A673 (cell line): Measurements from ENCODE around the gene BCAS4.

Experiments
- CTCF ChIP-seq: fragments of 300-800, 200-600 bp; sonication (generic); conservative IDR thresholded peaks from 2 replicates; pipeline ENCODE4 v1.5.1; 2017; ENCODE audit warnings: low read depth, mild to moderate bottlenecking, antibody characterized with exemption, low read length, moderate library complexity, mixed read lengths
- EZH2 ChIP-seq: fragments of 200-600 bp; sonication (generic); IDR thresholded peaks from 2 replicates; pipeline ENCODE4 v1.6.1; 2017; ENCODE audit warnings: borderline replicate concordance, low read depth, mild to moderate bottlenecking, mixed read lengths, antibody characterized with exemption, low read length; ENCODE audit not compliant: poor library complexity, severe bottlenecking

DNA sequence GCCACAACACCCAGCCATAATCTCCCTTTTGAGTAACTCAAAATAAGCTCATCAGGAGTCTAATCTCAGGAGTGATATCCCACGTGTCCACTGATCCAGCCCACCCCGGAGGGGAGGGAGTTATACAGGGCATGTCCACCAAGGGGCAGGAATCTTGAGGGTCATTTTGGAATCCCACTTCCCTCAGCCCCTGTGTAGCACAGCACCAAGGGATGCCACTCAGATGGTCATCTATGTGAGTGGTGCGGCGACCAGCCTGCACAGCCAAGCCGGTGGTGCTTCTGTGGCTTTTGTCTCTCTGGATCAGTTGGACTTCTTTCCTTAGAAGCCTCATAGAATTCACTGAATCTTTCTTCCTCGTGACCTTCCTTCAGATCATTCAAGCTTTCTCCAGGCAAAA lies 11.0 kb upstream of the BCAS4 start:
- TF ChIP-seq EZH2 (no peak), CTCF (no peak)
